LNCAP (cell line): Measurements from ENCODE around the gene PPP4R4.

ENCODE experiments used
- TF ChIP-seq, protein P1 (sequence below): fragments of 450-650 bp; IDR thresholded peaks from 2 replicates; pipeline ENCODE4 v1.5.1; 2017; ENCODE audit warnings: mild to moderate bottlenecking

Gene PPP4R4

DNA sequence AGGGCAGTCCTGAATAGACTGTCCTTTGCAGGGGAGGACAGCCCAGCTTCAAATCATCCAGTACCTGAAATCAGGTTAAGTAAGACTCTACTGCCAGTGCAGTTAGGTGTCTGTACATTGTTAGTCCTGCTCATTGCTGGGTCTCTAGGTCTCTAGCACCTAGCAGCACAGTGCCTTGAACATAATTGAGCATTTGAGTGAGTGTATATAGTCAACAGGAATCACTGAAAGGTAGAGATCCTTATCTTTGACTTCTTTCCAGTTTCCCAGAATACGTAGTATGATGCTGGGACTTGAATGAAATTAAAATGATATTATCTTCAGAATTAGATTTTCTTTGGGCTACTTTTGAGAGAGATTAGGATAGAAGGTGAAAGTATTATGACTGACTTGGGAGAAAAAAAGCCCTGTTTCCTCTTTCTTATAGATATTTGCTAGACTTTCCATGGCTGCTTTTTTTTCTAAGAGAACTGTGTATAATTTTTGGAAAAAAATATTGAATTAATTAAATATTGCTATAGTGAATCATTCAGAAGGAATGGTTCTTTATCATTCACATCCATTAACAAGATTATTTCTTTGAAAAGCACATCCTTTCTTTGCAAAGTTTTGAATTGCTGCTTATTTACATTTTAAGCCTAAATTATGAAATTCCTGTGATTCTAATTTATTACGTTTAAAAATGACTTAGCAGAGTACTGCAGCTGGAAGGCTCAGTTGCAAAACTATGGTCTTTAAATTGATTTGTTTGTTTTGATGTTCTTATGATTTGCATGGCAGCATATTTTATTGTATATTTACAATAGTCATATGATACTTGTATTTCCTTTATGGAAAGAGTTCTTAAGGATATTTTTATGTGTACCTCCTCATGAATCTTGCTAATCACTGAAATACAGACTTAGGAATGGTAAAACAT is 51.6 kb downstream of the PPP4R4 start:
- TF ChIP-seq, protein P1, sequence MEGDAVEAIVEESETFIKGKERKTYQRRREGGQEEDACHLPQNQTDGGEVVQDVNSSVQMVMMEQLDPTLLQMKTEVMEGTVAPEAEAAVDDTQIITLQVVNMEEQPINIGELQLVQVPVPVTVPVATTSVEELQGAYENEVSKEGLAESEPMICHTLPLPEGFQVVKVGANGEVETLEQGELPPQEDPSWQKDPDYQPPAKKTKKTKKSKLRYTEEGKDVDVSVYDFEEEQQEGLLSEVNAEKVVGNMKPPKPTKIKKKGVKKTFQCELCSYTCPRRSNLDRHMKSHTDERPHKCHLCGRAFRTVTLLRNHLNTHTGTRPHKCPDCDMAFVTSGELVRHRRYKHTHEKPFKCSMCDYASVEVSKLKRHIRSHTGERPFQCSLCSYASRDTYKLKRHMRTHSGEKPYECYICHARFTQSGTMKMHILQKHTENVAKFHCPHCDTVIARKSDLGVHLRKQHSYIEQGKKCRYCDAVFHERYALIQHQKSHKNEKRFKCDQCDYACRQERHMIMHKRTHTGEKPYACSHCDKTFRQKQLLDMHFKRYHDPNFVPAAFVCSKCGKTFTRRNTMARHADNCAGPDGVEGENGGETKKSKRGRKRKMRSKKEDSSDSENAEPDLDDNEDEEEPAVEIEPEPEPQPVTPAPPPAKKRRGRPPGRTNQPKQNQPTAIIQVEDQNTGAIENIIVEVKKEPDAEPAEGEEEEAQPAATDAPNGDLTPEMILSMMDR, result no peak

DNA sequence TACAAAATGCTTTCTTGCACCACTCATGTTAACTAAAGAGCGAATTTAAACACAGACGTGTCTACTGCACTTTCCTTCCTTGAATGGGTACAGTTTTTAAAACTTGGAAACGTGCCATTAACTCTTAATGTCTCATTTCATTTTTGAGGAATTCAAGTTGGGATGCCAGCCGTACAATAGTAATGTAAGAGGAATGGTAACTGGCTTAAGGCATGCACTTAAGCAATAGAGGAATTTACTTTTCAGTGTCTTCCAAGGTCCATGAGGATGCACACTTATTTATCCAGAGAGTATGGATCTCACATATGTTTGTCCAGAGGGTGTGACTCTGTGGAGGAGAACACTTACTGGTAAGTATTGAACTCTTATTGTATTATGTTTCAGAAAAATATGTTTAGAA is 52.9 kb downstream of the PPP4R4 start:
- TF ChIP-seq, protein P1, result no peak

DNA sequence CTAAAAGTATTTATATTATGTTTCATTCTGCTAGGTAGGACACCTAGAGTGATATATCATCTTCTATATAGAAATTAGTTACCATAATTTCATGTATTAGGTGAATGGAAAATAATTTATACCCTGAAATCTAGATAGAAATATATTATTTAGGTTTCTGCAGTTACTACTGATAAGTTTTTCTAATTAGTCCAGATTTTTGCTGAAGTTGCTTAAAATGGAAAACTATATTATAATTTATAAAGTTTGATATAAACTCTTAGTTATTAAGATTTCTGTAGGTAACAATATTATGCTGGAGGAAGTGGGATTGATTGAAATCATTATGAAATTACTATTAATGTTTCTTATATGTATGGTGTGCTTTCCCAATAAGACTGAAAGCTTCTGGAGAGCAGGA is 62.9 kb downstream of the PPP4R4 start:
- TF ChIP-seq, protein P1, result no peak

DNA sequence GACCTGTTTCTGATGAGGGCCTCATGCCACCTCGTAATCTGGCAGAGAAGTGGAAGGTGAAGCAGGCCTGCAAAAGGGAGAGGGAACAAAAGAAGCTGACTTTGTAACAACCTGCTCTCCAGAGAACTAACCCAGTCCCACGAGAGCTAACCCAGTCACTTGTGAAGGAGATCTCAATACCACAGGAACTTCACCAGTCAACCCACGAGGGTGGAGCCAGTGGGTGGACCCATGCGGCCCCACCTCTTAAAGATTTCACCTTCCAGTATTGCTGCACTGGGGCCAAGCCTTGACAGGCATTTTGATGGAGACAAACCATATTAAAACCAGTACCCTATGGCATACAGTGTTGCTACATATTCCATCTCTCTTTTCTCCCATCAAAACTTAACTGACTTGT is 63.9 kb downstream of the PPP4R4 start:
- TF ChIP-seq, protein P1, result no peak

DNA sequence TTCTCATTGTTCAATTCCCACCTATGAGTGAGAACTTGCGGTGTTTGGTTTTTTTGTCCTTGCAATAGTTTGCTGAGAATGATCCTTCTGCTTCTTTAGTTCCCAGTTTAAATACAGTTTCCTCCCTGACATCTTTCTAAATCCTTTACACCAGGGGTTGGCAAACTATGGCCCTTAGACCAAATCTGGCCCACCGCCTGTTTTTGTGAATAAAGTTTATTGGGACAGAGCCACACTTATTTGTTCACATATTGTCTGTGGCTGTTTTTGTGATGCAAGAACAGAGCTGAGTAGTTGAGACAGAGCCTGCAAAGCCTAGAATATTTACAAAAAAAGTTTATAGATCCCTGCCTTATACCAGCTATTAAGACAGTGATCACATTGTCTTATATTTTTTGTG is 65.3 kb downstream of the PPP4R4 start:
- TF ChIP-seq, protein P1, result no peak

DNA sequence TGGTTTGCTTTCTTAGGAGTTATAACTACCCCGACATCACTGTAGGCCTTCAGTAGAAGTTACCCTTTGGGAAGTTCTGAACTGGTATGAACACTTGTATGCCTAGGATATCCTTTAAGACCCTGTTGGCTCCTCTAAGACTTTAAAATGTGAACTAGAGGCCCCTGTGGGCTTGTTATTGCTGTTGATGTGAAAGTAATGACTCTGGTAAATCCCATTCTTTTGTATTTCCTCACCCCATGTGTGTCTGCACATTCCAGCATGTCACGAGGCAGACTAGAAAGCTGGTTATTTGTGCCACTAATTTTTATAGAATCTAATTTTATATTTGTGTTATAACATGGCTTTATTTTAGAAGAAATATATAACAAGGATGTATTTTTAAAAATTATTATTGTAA is 70.1 kb downstream of the PPP4R4 start:
- TF ChIP-seq, protein P1, result no peak

DNA sequence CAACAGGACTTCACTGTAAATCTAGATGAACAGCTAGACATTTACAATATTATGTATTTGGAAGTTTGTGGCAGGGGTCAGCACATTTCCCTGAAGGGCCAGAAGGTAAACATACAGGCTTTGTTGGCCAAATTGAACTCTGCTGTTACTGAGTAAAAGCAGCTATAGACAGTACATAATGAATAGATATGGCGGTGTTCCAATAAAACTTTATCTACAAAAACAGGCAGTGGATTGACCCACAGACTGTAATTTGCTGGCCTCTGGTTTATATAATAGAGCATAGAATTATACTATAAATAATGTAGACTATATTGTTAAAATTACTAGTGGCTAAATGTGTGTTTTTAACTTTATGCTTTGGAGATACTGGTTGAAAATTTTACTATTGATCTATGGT is 93.2 kb downstream of the PPP4R4 start:
- TF ChIP-seq, protein P1, result no peak
